ENCODE data around the gene PYGL.

PYGL gene

DNA sequence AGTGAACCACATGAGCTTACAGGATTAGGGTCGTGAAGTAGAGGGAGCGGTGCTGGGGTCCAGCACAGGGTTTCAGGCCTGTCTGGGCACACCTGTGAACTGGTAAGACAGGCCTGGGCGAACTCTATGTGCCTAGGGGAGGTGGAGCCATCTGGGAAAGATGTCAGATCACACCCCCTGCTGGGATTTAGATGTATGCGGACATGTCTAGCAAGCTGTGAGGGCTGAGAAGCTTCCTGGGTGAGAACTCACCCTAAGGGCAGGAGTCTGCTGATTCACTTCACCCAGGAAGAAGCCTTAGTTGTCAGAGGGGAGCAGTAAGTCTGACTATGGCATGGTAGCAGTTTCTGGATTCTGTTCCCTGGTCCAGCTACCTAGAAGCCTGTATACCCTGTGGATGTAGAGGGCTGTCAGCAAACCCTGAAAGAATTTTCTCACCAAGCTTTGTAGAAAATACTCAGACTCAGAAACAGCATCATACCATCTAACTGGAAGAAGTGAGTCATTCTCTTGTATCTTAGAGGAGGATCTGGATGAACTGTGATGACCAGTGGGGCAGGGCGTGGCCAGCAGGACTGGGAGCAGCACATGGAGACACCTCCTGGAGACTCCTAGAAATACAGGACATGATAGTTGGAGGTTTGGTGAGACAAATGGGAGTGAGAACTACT lies 11.2 kb upstream of the PYGL start:
- DNase-seq: peak; percentile 83
- Histone ChIP-seq H3K36me3 (no peaks in the 10 kb centered on the region), H3K4me1 (peaks cover 14% of the 10 kb centered on the region), H3K9me3 (no peaks in the 10 kb centered on the region), H3K4me3 (ENCODE audit: low read depth, low read length) (no peak overlapping the region), H3K27me3 (no peaks in the 10 kb centered on the region)
- peak; percentile 73 for TF ChIP-seq CTCF (IDR thresholded peaks at IDR 0.05; ENCODE audit: low read depth, low read length)

- no peak overlapping the region for H3K4me3 ChIP-seq (ENCODE audit: low read depth, low read length)
- TF ChIP-seq CTCF (IDR thresholded peaks at IDR 0.05; ENCODE audit: low read depth, low read length): peak; percentile 81
- H3K9me3 ChIP-seq: no peaks in the 10 kb centered on the region
- no peaks in the 10 kb centered on the region for H3K27me3 ChIP-seq
- peaks cover 13% of the 10 kb centered on the region for H3K4me1 ChIP-seq
- no peaks in the 10 kb centered on the region for H3K36me3 ChIP-seq
- no peak for DNase-seq
Observed at GRCh38 chr14:50954811-50955372, 10.6 kb upstream of the PYGL start.

DNA sequence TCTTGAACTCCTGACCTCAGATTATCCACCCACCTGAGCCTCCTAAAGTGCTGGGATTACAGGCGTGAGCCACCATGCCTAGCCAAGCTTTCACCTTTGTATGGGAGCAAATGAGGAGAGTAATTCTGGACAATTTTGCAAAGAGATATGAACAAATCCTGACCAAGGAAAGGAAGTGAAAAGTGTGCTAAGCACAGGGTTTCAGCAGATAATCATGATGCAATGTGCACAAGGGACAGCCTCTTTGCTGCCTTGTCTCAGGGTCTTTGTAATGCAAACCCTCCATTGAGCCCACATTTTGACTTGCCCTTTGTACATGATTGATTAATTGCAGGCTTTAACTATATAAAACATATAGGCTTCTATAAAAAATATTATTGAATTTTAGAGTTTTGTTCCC lies 9.2 kb upstream of the PYGL start:
- Histone ChIP-seq H3K4me1 (peaks cover 10% of the 10 kb centered on the region), H3K4me3 (ENCODE audit: low read depth, low read length) (no peak overlapping the region), H3K27me3 (no peaks in the 10 kb centered on the region), H3K9me3 (no peaks in the 10 kb centered on the region), H3K36me3 (no peaks in the 10 kb centered on the region)
- TF ChIP-seq CTCF (IDR thresholded peaks at IDR 0.05; ENCODE audit: low read depth, low read length): no peak
- DNase-seq: no peak

GRCh38 chr14:50951032-50951431 lies 6.7 kb upstream of the PYGL start:
- DNase-seq: no peak
- Histone ChIP-seq H3K27me3 (no peaks in the 10 kb centered on the region), H3K36me3 (no peaks in the 10 kb centered on the region), H3K4me1 (peaks cover 10% of the 10 kb centered on the region), H3K9me3 (no peaks in the 10 kb centered on the region), H3K4me3 (ENCODE audit: low read depth, low read length) (no peak overlapping the region)
- no peak for TF ChIP-seq CTCF (IDR thresholded peaks at IDR 0.05; ENCODE audit: low read depth, low read length)

DNA sequence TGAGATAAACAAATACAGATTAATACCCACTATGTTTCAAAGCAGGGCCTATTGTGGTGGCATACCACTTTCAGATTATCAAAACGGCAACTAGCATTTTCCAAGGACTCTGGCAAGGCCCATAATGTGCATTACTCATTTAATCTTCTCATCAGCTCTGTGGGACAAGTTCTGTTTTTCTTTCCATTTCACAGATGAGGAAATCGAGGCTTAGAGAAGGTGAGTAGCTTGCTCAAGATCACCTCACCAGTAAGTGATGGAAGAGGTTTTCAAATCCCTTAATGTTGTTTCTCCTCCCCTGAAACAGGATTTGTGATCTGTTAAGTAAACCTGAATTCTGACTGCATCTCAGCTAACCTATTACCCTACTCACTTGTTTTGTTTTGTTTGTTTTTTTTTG lies 3.9 kb upstream of the PYGL start:
- DNase-seq: no peak
- H3K36me3 ChIP-seq: no peaks in the 10 kb centered on the region
- no peaks in the 10 kb centered on the region for H3K27me3 ChIP-seq
- no peaks in the 10 kb centered on the region for H3K9me3 ChIP-seq
- no peak overlapping the region for H3K4me3 ChIP-seq (ENCODE audit: low read depth, low read length)
- TF ChIP-seq CTCF (IDR thresholded peaks at IDR 0.05; ENCODE audit: low read depth, low read length): no peak
- no peaks in the 10 kb centered on the region for H3K4me1 ChIP-seq

GRCh38 chr14:50947446-50947845 lies 3.2 kb upstream of the PYGL start:
- TF ChIP-seq CTCF (IDR thresholded peaks at IDR 0.05; ENCODE audit: low read depth, low read length): no peak
- no peak overlapping the region for H3K4me3 ChIP-seq (ENCODE audit: low read depth, low read length)
- H3K27me3 ChIP-seq: no peaks in the 10 kb centered on the region
- no peak for DNase-seq
- no peaks in the 10 kb centered on the region for H3K36me3 ChIP-seq
- no peaks in the 10 kb centered on the region for H3K4me1 ChIP-seq
- no peaks in the 10 kb centered on the region for H3K9me3 ChIP-seq
